ENCODE results near the gene SLC9A9.

DNA sequence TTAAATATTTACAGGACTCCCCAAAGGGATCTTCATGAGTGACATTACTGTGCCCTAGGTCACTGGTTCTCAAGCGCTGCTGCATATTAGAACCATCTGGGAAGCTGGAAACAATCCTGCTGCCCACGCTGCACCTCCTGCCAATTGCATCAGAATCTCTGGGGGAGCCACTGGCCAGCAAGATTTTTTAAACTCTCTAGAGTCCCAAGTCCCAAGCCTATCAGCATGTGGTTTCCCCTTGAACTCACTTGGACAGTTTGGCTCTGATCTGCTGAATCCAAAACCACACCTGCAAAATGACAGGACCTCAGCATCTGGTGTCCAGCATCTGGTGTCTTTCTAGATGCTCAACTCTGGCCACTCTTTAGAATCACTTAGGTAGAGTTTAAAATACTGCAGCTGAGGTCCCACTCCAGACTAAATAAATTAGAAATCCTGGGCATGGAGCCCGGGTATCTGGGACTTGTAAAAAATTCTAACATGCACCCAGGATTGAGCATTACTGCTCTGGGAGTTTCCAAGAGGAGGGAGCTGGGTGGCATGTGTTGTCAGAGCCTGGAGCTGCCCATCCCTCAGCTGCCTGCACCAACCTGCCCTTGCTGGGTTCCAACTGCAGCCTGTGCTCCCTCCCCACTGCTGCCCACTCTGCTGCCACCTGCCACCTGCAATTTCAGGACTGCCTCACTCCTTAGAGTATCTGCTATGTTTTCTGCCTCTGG, 311.3 kb downstream of the SLC9A9 start:
- TF ChIP-seq, protein P1, sequence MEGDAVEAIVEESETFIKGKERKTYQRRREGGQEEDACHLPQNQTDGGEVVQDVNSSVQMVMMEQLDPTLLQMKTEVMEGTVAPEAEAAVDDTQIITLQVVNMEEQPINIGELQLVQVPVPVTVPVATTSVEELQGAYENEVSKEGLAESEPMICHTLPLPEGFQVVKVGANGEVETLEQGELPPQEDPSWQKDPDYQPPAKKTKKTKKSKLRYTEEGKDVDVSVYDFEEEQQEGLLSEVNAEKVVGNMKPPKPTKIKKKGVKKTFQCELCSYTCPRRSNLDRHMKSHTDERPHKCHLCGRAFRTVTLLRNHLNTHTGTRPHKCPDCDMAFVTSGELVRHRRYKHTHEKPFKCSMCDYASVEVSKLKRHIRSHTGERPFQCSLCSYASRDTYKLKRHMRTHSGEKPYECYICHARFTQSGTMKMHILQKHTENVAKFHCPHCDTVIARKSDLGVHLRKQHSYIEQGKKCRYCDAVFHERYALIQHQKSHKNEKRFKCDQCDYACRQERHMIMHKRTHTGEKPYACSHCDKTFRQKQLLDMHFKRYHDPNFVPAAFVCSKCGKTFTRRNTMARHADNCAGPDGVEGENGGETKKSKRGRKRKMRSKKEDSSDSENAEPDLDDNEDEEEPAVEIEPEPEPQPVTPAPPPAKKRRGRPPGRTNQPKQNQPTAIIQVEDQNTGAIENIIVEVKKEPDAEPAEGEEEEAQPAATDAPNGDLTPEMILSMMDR (IDR thresholded peaks at IDR 0.05; ENCODE audit: borderline replicate concordance, extremely low read depth, low read length, poor library complexity, severe bottlenecking) = no peak
- no peak for TF ChIP-seq EZH2 (IDR thresholded peaks at IDR 0.05; ENCODE audit: borderline replicate concordance, low read depth, low read length, severe bottlenecking)

All from DND-41 (cell line).